Measurements from ENCODE around the gene SHISAL2B. TPM values are rescaled to one million over a fixed set of nuclear protein-coding genes. Genes with fewer than 3 reads are reported as not detected.

Gene SHISAL2B
- total RNA-seq, 4 donors from 2014 or later: not detected

DNA sequence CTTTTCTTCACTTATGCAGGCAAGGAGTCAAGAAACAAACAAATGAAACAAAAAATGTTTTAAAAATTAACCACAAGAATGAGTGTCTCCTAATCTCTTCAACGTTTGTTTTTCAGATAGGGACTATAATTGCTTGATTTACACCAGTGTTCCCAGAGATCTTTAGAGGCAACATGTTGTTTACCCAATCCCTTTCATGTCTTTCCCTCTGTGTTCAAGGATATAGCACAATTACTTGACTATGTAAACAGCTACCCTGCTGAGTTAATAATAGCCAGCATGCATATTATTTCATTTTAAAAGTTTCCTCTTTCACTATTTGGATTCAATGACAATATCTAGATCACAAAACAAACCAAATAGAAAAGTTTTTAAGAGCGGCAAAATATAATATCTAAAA, 25.1 kb upstream of the SHISAL2B start:
- no peak for DNase-seq
- no peaks in the 10 kb centered on the region for H3K36me3 ChIP-seq
- intact Hi-C loops (cut with DNase I; ENCODE audit: low total_unique reads): no loop called here
- H3K27ac ChIP-seq: no peak overlapping the region
- in situ Hi-C loops (cut with MboI; ENCODE audit: low pct_ligation_motif_present in 1 of 4, low pct_unique_long_range_greater_than_20kb in 1 of 4, low sequenced_read_pairs in 3 of 4): no loop called here
- H3K9me3 ChIP-seq: no peaks in the 10 kb centered on the region
- peaks cover 4% of the 10 kb centered on the region for H3K27me3 ChIP-seq
- H3K4me3 ChIP-seq: no peak overlapping the region
- H3K4me1 ChIP-seq: no peaks in the 10 kb centered on the region
- WGBS, 2 donors (ENCODE audit: low coverage in 1 of 2): 49 to 50% methylated on average over 2 of the region's 2 CpGs
- TF ChIP-seq EP300 (IDR thresholded peaks at IDR 0.05; ENCODE audit: low read depth) (no peak), POLR2A (IDR thresholded peaks at IDR 0.05) (no peak), POLR2AphosphoS5 (IDR thresholded peaks at IDR 0.05) (no peak)
- TF ChIP-seq, protein P1, sequence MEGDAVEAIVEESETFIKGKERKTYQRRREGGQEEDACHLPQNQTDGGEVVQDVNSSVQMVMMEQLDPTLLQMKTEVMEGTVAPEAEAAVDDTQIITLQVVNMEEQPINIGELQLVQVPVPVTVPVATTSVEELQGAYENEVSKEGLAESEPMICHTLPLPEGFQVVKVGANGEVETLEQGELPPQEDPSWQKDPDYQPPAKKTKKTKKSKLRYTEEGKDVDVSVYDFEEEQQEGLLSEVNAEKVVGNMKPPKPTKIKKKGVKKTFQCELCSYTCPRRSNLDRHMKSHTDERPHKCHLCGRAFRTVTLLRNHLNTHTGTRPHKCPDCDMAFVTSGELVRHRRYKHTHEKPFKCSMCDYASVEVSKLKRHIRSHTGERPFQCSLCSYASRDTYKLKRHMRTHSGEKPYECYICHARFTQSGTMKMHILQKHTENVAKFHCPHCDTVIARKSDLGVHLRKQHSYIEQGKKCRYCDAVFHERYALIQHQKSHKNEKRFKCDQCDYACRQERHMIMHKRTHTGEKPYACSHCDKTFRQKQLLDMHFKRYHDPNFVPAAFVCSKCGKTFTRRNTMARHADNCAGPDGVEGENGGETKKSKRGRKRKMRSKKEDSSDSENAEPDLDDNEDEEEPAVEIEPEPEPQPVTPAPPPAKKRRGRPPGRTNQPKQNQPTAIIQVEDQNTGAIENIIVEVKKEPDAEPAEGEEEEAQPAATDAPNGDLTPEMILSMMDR (IDR thresholded peaks at IDR 0.05): no peak

DNA sequence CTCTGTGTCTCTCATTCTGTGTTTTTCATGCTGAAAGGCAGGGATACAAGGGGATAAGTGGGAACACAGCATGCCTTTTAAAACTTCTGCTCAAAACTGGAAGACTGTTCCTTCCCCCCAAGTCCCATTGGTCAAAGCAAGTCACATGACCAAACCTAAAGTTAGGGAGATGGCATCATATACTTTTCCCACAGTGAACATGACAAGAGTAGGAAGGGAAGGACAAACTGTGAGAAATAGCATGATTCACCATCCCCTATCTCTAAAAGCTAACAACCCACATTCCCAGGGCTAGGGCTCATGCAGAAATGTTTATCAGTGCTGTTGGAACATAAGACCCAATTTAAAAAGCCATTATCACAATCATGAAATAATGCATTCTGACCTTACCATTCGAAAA, 24.2 kb upstream of the SHISAL2B start:
- in situ Hi-C loops (cut with MboI; ENCODE audit: low pct_ligation_motif_present in 1 of 4, low pct_unique_long_range_greater_than_20kb in 1 of 4, low sequenced_read_pairs in 3 of 4) (no loop called here), intact Hi-C loops (cut with DNase I; ENCODE audit: low total_unique reads) (no loop called here)
- Histone ChIP-seq H3K36me3 (no peaks in the 10 kb centered on the region), H3K4me3 (no peak overlapping the region), H3K4me1 (no peaks in the 10 kb centered on the region), H3K27me3 (peaks cover 4% of the 10 kb centered on the region), H3K9me3 (no peaks in the 10 kb centered on the region), H3K27ac (no peak overlapping the region)
- 35% methylated on average over 1 of the region's 1 CpG; no CpG with 5 or more reads in 1 of the 2 donors for WGBS, 2 donors (ENCODE audit: low coverage in 1 of 2)
- TF ChIP-seq POLR2A (IDR thresholded peaks at IDR 0.05) (no peak), EP300 (IDR thresholded peaks at IDR 0.05; ENCODE audit: low read depth) (no peak), POLR2AphosphoS5 (IDR thresholded peaks at IDR 0.05) (no peak)
- TF ChIP-seq, protein P1 (IDR thresholded peaks at IDR 0.05): no peak
- no peak for DNase-seq

DNA sequence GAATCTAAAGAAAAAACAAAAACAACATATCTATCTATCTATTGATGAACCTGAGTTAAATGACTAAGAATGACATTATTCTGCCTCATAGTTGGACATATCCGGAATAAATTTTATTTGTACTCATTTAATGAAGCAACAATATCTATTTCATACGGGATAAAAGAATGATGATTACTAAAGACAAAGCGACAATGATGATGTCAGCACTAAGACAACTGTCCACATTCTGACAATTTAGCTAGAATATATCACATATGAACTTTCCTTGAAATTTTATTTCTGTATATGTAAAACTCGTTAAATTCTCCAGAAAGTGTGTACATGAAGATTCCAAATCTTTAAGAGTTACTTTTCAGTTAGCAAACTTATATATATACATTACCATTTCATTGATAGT, 23.2 kb upstream of the SHISAL2B start:
- in situ Hi-C loops (cut with MboI; ENCODE audit: low pct_ligation_motif_present in 1 of 4, low pct_unique_long_range_greater_than_20kb in 1 of 4, low sequenced_read_pairs in 3 of 4): no loop called here

DNA sequence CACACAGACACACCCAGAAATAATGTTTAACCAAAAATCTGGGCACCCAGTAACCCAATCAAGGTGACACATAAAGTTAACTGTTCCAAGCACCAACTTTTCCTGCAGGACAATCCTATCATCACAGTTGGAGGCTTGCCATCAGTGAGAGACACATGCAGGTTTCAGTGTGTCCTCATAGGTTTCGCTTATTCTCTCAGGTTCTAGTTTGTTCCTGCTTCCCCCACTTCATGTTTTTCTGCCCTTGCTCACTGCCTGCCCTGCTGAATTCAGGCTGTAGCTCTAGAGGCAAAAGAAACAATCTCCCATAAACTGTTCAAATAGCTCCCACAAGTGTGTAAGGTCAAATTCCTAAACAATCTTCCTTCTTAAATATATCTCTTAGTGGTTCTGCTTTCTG, 20.0 kb upstream of the SHISAL2B start:
- H3K27ac ChIP-seq: no peak overlapping the region
- in situ Hi-C loops (cut with MboI; ENCODE audit: low pct_ligation_motif_present in 1 of 4, low pct_unique_long_range_greater_than_20kb in 1 of 4, low sequenced_read_pairs in 3 of 4): no loop called here
- no peak for TF ChIP-seq EP300 (IDR thresholded peaks at IDR 0.05; ENCODE audit: low read depth)
- TF ChIP-seq, protein P1 (IDR thresholded peaks at IDR 0.05): no peak
- TF ChIP-seq POLR2AphosphoS5 (IDR thresholded peaks at IDR 0.05): no peak
- TF ChIP-seq POLR2A (IDR thresholded peaks at IDR 0.05): no peak
- no peaks in the 10 kb centered on the region for H3K4me1 ChIP-seq
- no peak for DNase-seq
- WGBS, 2 donors (ENCODE audit: low coverage in 1 of 2): 72 to 85% methylated on average over 1 of the region's 1 CpG
- intact Hi-C loops (cut with DNase I; ENCODE audit: low total_unique reads): no loop called here
- H3K4me3 ChIP-seq: no peak overlapping the region
- no peaks in the 10 kb centered on the region for H3K36me3 ChIP-seq
- no peaks in the 10 kb centered on the region for H3K9me3 ChIP-seq
- H3K27me3 ChIP-seq: no peaks in the 10 kb centered on the region

More for the DNA sequence above, 23.2 kb upstream of the SHISAL2B start:
- Histone ChIP-seq H3K4me3 (no peak overlapping the region), H3K4me1 (no peaks in the 10 kb centered on the region), H3K27ac (no peak overlapping the region), H3K9me3 (no peaks in the 10 kb centered on the region), H3K27me3 (no peaks in the 10 kb centered on the region), H3K36me3 (no peaks in the 10 kb centered on the region)
- intact Hi-C loops (cut with DNase I; ENCODE audit: low total_unique reads): no loop called here
- TF ChIP-seq POLR2AphosphoS5 (IDR thresholded peaks at IDR 0.05): no peak
- no peak for TF ChIP-seq POLR2A (IDR thresholded peaks at IDR 0.05)
- TF ChIP-seq EP300 (IDR thresholded peaks at IDR 0.05; ENCODE audit: low read depth): no peak
- TF ChIP-seq, protein P1 (IDR thresholded peaks at IDR 0.05): no peak
- no peak for DNase-seq
- 80 to 84% methylated on average over 4 of the region's 4 CpGs for WGBS, 2 donors (ENCODE audit: low coverage in 1 of 2)
